Measurements from ENCODE around the gene ATL2. TPM values are rescaled to one million over a fixed set of nuclear protein-coding genes. Genes with fewer than 3 reads are reported as not detected.
"Not testable (repeated sequence)": the region's sequence is repeated elsewhere in the genome, so short reads cannot be mapped to it uniquely, and the experiment has no call there.

ATL2 gene
- total RNA-seq, 1 donor from 2014 or later: 75.3 TPM

- Mint-ChIP-seq H3K4me1 (peaks cover 21% of the 10 kb centered on the region), H3K36me3 (no peaks in the 10 kb centered on the region), H3K27ac (no peak overlapping the region), H3K9me3 (no peaks in the 10 kb centered on the region), H3K27me3 (ENCODE audit: low read depth) (no peaks in the 10 kb centered on the region), H3K4me3 (no peak overlapping the region)
- DNase-seq (ENCODE audit: low spot score in 2 of 2, unreplicated experiment in 2 of 2): no peak
- TF ChIP-seq CTCF (IDR thresholded peaks at IDR 0.05; ENCODE audit: unreplicated experiment): no peak
Measured at GRCh38 chr2:38262069-38262871, 114.8 kb downstream of the ATL2 start.

DNA sequence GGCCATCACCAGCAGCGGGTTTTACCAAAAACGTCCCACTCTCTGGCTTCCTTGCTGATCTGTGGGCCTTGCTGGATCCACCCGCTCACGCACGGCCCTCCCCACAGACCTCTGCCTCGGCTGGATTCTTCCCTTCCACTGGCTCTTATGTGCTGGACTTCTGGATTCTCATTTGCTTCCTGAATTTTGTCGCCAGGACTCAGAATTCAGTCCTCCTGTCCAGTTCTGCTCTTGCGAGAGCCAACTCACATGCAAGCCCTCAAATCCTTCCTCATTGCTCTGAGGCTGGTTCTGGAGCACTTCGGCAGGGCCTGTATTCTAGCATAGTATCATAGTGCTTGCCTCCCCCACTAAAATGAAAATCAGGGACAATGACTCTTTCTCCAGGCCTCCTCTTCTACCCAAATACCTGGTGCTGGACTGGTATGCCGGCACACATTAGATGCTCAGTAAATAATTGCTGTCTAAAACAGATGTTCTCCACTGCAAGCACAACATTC, 115.5 kb downstream of the ATL2 start:
- H3K27ac Mint-ChIP-seq: no peak overlapping the region

DNA sequence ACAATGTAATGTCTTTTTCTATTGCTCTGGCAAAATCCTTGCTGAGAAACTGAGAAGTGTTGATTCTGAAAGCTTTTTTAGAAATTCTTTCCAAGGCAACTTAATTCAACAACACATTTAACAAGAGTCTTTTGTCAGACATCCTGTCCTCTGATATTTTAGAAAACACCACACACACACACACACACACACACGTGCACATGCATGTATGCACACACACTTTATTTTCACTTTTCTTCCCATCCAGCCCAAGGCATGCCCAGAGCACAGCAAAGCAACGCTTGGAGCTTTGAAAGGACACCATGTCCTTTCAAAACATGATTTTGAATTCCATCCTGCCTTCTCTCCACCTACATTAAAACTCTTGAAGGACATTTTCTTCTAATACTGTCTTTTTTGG, 116.1 kb downstream of the ATL2 start:
- Mint-ChIP-seq H3K27ac (no peak overlapping the region), H3K36me3 (no peaks in the 10 kb centered on the region), H3K4me1 (peaks cover 21% of the 10 kb centered on the region), H3K4me3 (no peak overlapping the region), H3K27me3 (ENCODE audit: low read depth) (no peaks in the 10 kb centered on the region), H3K9me3 (no peaks in the 10 kb centered on the region)
- no peak for DNase-seq (ENCODE audit: low spot score in 2 of 2, unreplicated experiment in 2 of 2)
- TF ChIP-seq CTCF (IDR thresholded peaks at IDR 0.05; ENCODE audit: unreplicated experiment): no peak

More for the DNA sequence above, 115.5 kb downstream of the ATL2 start:
- TF ChIP-seq CTCF (IDR thresholded peaks at IDR 0.05; ENCODE audit: unreplicated experiment): no peak
- DNase-seq (ENCODE audit: low spot score in 2 of 2, unreplicated experiment in 2 of 2): no peak
- no peaks in the 10 kb centered on the region for H3K9me3 Mint-ChIP-seq
- H3K4me1 Mint-ChIP-seq: peaks cover 21% of the 10 kb centered on the region
- H3K36me3 Mint-ChIP-seq: no peaks in the 10 kb centered on the region
- H3K27me3 Mint-ChIP-seq (ENCODE audit: low read depth): no peaks in the 10 kb centered on the region
- no peak overlapping the region for H3K4me3 Mint-ChIP-seq

DNA sequence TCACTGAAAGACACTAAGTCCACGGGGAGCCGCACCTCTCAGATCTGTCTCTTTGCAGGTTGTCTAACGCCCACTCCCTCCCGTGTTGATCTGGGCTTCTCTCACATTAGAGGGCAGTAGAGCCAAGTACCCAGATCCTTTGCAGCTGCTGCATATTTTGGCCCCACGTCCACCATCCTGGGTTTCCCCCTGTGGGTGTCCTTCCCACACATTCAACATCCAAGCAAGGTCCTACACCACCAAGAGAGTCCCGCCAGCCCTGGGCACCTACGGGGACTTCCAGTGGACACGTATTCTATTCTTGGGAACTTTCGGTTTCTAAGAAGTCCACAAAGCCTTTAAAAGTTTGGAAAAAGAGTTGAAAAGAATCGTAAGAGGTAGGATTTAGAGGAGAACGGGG, 116.6 kb downstream of the ATL2 start:
- DNase-seq (ENCODE audit: low spot score in 2 of 2, unreplicated experiment in 2 of 2): no peak
- no peaks in the 10 kb centered on the region for H3K36me3 Mint-ChIP-seq
- H3K27me3 Mint-ChIP-seq (ENCODE audit: low read depth): no peaks in the 10 kb centered on the region
- peaks cover 21% of the 10 kb centered on the region for H3K4me1 Mint-ChIP-seq
- no peak overlapping the region for H3K27ac Mint-ChIP-seq
- H3K9me3 Mint-ChIP-seq: peaks cover under 1% of the 10 kb centered on the region
- no peak for TF ChIP-seq CTCF (IDR thresholded peaks at IDR 0.05; ENCODE audit: unreplicated experiment)
- no peak overlapping the region for H3K4me3 Mint-ChIP-seq

- H3K4me3 Mint-ChIP-seq: no peak overlapping the region
- no peak overlapping the region for H3K27ac Mint-ChIP-seq
- no peak for TF ChIP-seq CTCF (IDR thresholded peaks at IDR 0.05; ENCODE audit: unreplicated experiment)
- no peak for DNase-seq (ENCODE audit: low spot score in 2 of 2, unreplicated experiment in 2 of 2)
- H3K36me3 Mint-ChIP-seq: no peaks in the 10 kb centered on the region
- peaks cover 3% of the 10 kb centered on the region for H3K9me3 Mint-ChIP-seq
- H3K4me1 Mint-ChIP-seq: peaks cover 11% of the 10 kb centered on the region
- no peaks in the 10 kb centered on the region for H3K27me3 Mint-ChIP-seq (ENCODE audit: low read depth)
Measured at GRCh38 chr2:38259311-38259710, 117.8 kb downstream of the ATL2 start.

DNA sequence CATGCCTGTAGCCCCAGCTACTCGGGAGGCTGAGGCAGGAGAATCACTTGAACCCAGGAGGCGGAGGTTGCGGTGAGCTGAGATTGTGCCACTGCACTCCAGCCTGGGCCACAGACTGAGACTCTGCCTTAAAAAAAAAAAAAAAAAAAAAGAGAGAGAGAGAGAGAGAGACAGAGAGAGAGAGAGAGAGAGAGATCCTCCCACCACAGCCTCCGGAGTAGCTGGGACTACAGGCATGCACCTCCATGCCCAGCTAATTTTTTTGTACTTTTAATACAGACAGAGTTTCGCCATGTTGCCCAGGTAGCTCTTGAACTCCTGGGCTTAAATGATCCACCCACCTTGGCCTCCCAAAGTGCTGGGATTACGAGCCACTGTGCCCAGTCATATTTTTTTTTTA, 119.4 kb downstream of the ATL2 start:
- not testable (repeated sequence) for DNase-seq (ENCODE audit: low spot score in 2 of 2, unreplicated experiment in 2 of 2); H3K4me1 Mint-ChIP-seq; H3K27me3 Mint-ChIP-seq (ENCODE audit: low read depth); H3K27ac Mint-ChIP-seq; H3K4me3 Mint-ChIP-seq; H3K36me3 Mint-ChIP-seq; H3K9me3 Mint-ChIP-seq
